HepG2 (cell line): ENCODE data around the gene WNT7B. TPM values are rescaled to one million over a fixed set of nuclear protein-coding genes. Genes with fewer than 3 reads are reported as not detected.

Experiments used
- ATAC-seq: fragments of 200-7000 bp; cut with Tn5 transposase; 3 replicates; pipeline ENCODE4 v1.9.1; 2020; ENCODE audit warnings: mild to moderate bottlenecking, moderate library complexity
- BruUV-seq: library from RNA; stranded (reverse); fragments of 400-500 nt; replicated peaks from 2 replicates; lab custom pipeline; 2021; lab: Mats Ljungman, UMichigan
- CTCF ChIA-PET: fragments of 300-600 bp; formaldehyde crosslinking; extraction: SDS; loops from one replicate; lab custom pipeline; 2021; ENCODE audit warnings: low total read pairs, inconsistent platforms, low intra/inter-chr PET ratio; lab: Yijun Ruan, JAX
- POLR2A ChIA-PET: fragments of 350-600 bp; sonication (Branson Sonifier 250); formaldehyde crosslinking; loops from one replicate; lab custom pipeline; 2020; ENCODE audit warnings: antibody characterized with exemption, inconsistent platforms; lab: Yijun Ruan, JAX
- DNase-seq: peaks from one replicate; pipeline ENCODE4 v3.0.0-alpha.2; 2015; ENCODE audit warnings: low spot score
- FAIRE-seq: peaks from 3 replicates; lab custom pipeline; 2011; peaks lifted over from hg19 to GRCh38; lab: Jason Lieb, UNC
- H2AFZ ChIP-seq: one replicate; pipeline ENCODE4 v1.6.1; 2011; ENCODE audit warnings: low read length, inconsistent platforms
- H3K27ac ChIP-seq: fragments of 300-600 bp; 3 replicates; pipeline ENCODE4 v1.8.0; 2011; ENCODE audit warnings: mixed run types, mild to moderate bottlenecking, mixed read lengths, low read length, inconsistent platforms; ENCODE audit not compliant: insufficient read depth; ENCODE audit errors: extremely low read length
- H3K27me3 ChIP-seq, 2 experiments: fragments of 200-600 bp in 1 of 2; 2 replicates in 1 of 2; 3 replicates in 1 of 2; pipeline versions ENCODE4 v1.6.0 to v1.8.0; 2011; ENCODE audit warnings: low read length in 2 of 2, mild to moderate bottlenecking in 2 of 2, moderate library complexity in 2 of 2, inconsistent platforms in 1 of 2; ENCODE audit not compliant: insufficient read depth in 2 of 2, control insufficient read depth in 1 of 2
- H3K36me3 ChIP-seq, 2 experiments: fragments of 200-600 bp in 1 of 2; replicated peaks in 1 of 2; 2 replicates in 1 of 2; 3 replicates in 1 of 2; pipeline versions ENCODE4 v1.5.1 to v1.8.0; 2011; ENCODE audit warnings: low read length in 2 of 2, inconsistent platforms in 1 of 2; ENCODE audit not compliant: insufficient read depth in 2 of 2, control insufficient read depth in 1 of 2
- H3K4me1 ChIP-seq: 2 replicates; pipeline ENCODE4 v1.5.1; 2012; ENCODE audit warnings: low read length, inconsistent platforms; ENCODE audit not compliant: insufficient read depth
- H3K4me2 ChIP-seq: 2 replicates; pipeline ENCODE4 v1.6.0; 2011; ENCODE audit warnings: low read depth, low read length, inconsistent platforms
- H3K4me3 ChIP-seq, 3 experiments: fragments of 200-600 bp in 1 of 3; sonication (generic), shearing (Covaris generic) in 1 of 3; replicated peaks in 1 of 3; 2 replicates each; pipeline ENCODE4 v1.5.1; 2011 to 2016; ENCODE audit warnings: low read length in 3 of 3, inconsistent platforms in 2 of 3, low read depth in 2 of 3, mild to moderate bottlenecking in 2 of 3, control low read depth in 1 of 3, mixed read lengths in 1 of 3; ENCODE audit not compliant: insufficient read depth in 1 of 3
- H3K79me2 ChIP-seq: one replicate; pipeline ENCODE4 v1.6.1; 2011; ENCODE audit warnings: low read length, inconsistent platforms; ENCODE audit not compliant: insufficient read depth
- H3K9ac ChIP-seq: 2 replicates; pipeline ENCODE4 v1.6.0; 2011; ENCODE audit warnings: mild to moderate bottlenecking, low read depth, low read length, inconsistent platforms; ENCODE audit not compliant: insufficient read depth
- H3K9me3 ChIP-seq: 2 replicates; pipeline ENCODE4 v1.5.1; 2012; ENCODE audit warnings: mild to moderate bottlenecking, low read length
- H4K20me1 ChIP-seq: 2 replicates; pipeline ENCODE4 v1.6.0; 2011; ENCODE audit warnings: inconsistent platforms, mild to moderate bottlenecking, low read length, moderate library complexity; ENCODE audit not compliant: insufficient read depth
- ARID2 ChIP-seq: sonication (generic); formaldehyde crosslinking; IDR thresholded peaks from 2 replicates; pipeline ENCODE4 v1.8.1; 2022; ENCODE audit warnings: mild to moderate bottlenecking, missing genetic modification reagents, borderline replicate concordance
- HDAC6 ChIP-seq: fragments of 200-600 bp; sonication (generic); IDR thresholded peaks from 2 replicates; pipeline ENCODE4 v1.7.0; 2017; ENCODE audit warnings: mild to moderate bottlenecking, antibody characterized with exemption, low read length, low read depth
- HOXA7 ChIP-seq: sonication (generic); formaldehyde crosslinking; IDR thresholded peaks from 2 replicates; pipeline ENCODE4 v1.8.1; 2022; ENCODE audit warnings: mild to moderate bottlenecking, missing genetic modification reagents, moderate library complexity
- IRF2 ChIP-seq: IDR thresholded peaks from 2 replicates; pipeline ENCODE4 v1.6.1; 2018; ENCODE audit warnings: missing genetic modification reagents, missing compliant biosample characterization
- NR2F6 ChIP-seq, 2 experiments: IDR thresholded peaks; 2 replicates each; pipeline ENCODE4 v1.6.1; 2016; ENCODE audit warnings: antibody characterized with exemption in 1 of 2, mild to moderate bottlenecking in 1 of 2
- SETDB1 ChIP-seq: sonication (generic); formaldehyde crosslinking; IDR thresholded peaks from 2 replicates; pipeline ENCODE4 v1.5.1; 2020; ENCODE audit warnings: missing genetic modification reagents, mild to moderate bottlenecking, borderline replicate concordance
- SOX5 ChIP-seq: IDR thresholded peaks from 2 replicates; pipeline ENCODE4 v1.6.1; 2016; ENCODE audit warnings: borderline replicate concordance
- TAF15 ChIP-seq: fragments of 200-400 bp; formaldehyde crosslinking; IDR thresholded peaks from one replicate; pipeline ENCODE4 v1.6.1; 2018; ENCODE audit warnings: mild to moderate bottlenecking, low read depth, low read length; ENCODE audit not compliant: poor library complexity, severe bottlenecking
- TRAFD1 ChIP-seq: sonication (generic); formaldehyde crosslinking; IDR thresholded peaks from 2 replicates; pipeline ENCODE4 v1.5.1; 2020; ENCODE audit warnings: missing genetic modification reagents, mild to moderate bottlenecking, borderline replicate concordance
- ZMYM4 ChIP-seq: sonication (generic); formaldehyde crosslinking; IDR thresholded peaks from 2 replicates; pipeline ENCODE4 v1.8.1; 2023; ENCODE audit warnings: mild to moderate bottlenecking, missing genetic modification reagents
- ZNF280D ChIP-seq: sonication (generic); formaldehyde crosslinking; IDR thresholded peaks from 2 replicates; pipeline ENCODE4 v1.5.1; 2020; ENCODE audit warnings: mild to moderate bottlenecking, missing genetic modification reagents
- ZNF34 ChIP-seq: sonication (generic); formaldehyde crosslinking; IDR thresholded peaks from 2 replicates; pipeline ENCODE4 v1.4.0; 2020; ENCODE audit warnings: mild to moderate bottlenecking, missing genetic modification reagents, borderline replicate concordance
- ZNF510 ChIP-seq: sonication (generic); formaldehyde crosslinking; IDR thresholded peaks from 2 replicates; pipeline ENCODE4 v1.4.0; 2020; ENCODE audit warnings: low read depth, mild to moderate bottlenecking, missing genetic modification reagents
- ZNF598 ChIP-seq: sonication (generic); formaldehyde crosslinking; IDR thresholded peaks from 2 replicates; pipeline ENCODE4 v1.5.1; 2020; ENCODE audit warnings: mild to moderate bottlenecking, missing genetic modification reagents, borderline replicate concordance
- ZNF614 ChIP-seq: IDR thresholded peaks from 2 replicates; pipeline ENCODE4 v1.6.1; 2018; ENCODE audit warnings: missing biosample characterization, missing genetic modification reagents, inconsistent platforms, borderline replicate concordance
- ZNF839 ChIP-seq: sonication (generic); formaldehyde crosslinking; IDR thresholded peaks from 2 replicates; pipeline ENCODE4 v1.4.0; 2020; ENCODE audit warnings: missing genetic modification reagents, mild to moderate bottlenecking, borderline replicate concordance
- WGBS: methylation state at CpG from one replicate; pipeline ENCODE4 v1.1.6; 2017; ENCODE audit warnings: low lambda C conversion rate; 5-methylcytosine and 5-hydroxymethylcytosine counted together
- in situ Hi-C: cut with HindIII; loops from 2 replicates; pipeline ENCODE4 v1.10.0; 2017; ENCODE audit warnings: low pct_unique_long_range_greater_than_20kb; ENCODE audit not compliant: extremely low pct_ligation_motif_present
- intact Hi-C: fragments of 100-400 bp; cut with micrococcal nuclease; formaldehyde crosslinking; loops from one replicate; pipeline ENCODE4 v1.10.0; 2022; ENCODE audit not compliant: unreplicated experiment
- polyA plus RNA-seq, 8 experiments: library from polyadenylated mRNA; depleted of rRNA in 3 of 8; stranded (reverse) in 7 of 8; unstranded in 1 of 8; fragments of >200 nt; fragmentation: Illumina TruSeq in 4 of 8; extraction: Trizol in 4 of 8; gene quantifications; 2 replicates each; pipeline versions ENCODE4 v1.2.1 to v1.2.3, GENCODE V29; 2011 to 2016; ENCODE audit warnings: low read depth in 4 of 8, missing spikeins in 1 of 8, mixed read lengths in 1 of 8; ENCODE audit not compliant: insufficient read depth in 1 of 8
- total RNA-seq, 5 experiments: library from RNA; depleted of rRNA; stranded (reverse); fragments of >200 nt; fragmentation: Illumina TruSeq; extraction: Trizol; gene quantifications; 2 replicates each; pipeline ENCODE4 v1.2.3, GENCODE V29; 2016; ENCODE audit warnings: low read depth in 1 of 5
- TF ChIP-seq, protein P1 (sequence below): sonication (generic); formaldehyde crosslinking; IDR thresholded peaks from 2 replicates; pipeline ENCODE4 v1.8.1; 2023; ENCODE audit warnings: mild to moderate bottlenecking, missing genetic modification reagents

The WNT7B gene
- total and polyA plus RNA-seq, 2 of the 13 experiments (the other 11 are each of a cell fraction or from before 2014, with no cell fraction given), result 0.09 TPM; not detected in 1

GRCh38 chr22:45927059-45927458, 49.9 kb downstream of the WNT7B start (continued):
- no peak for TF ChIP-seq ZNF280D (CRISPR knock-in tag)

DNA sequence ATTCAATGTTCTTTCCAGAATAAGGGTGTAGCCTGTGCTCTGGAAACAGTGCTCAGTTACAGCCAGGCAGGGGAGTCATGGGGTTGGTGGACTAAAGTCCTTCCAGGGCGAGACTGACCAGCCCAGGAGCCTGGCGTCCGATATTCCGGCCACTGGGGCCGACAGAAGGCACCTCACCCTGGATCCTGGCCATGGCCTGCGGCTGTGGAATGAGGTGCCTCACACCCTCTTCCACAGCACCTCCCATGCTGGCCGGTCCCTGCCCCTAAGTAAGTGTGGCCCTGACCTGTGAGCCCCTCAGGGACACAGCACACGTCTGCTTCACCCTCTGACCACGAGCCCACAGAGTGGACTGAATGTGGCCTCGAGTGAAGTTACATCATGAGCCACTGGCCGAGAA, 50.5 kb downstream of the WNT7B start:
- CTCF ChIA-PET, result no interaction called here
- BruUV-seq, result no TSS peak
- WGBS, result 0% methylated on average over 4 of the region's 11 CpGs

More for the DNA sequence above, 50.5 kb downstream of the WNT7B start:
- no peak overlapping the region for H3K4me2 ChIP-seq
- intact Hi-C loops (no loop called here), in situ Hi-C loops (no loop called here)
- no peaks in the 10 kb centered on the region for H3K36me3 ChIP-seq
- no peak overlapping the region for H3K27ac ChIP-seq
- POLR2A ChIA-PET, result no interaction called here
- DNase-seq (no peak), ATAC-seq (no peak), FAIRE-seq (no peak)
- no peak overlapping the region for H3K4me3 ChIP-seq
- H3K27me3 ChIP-seq, result peaks cover 11 to 60% of the 10 kb centered on the region in 2 experiments
- no peaks in the 10 kb centered on the region for H3K9me3 ChIP-seq
- H3K9ac ChIP-seq, result no peak overlapping the region
- H3K4me1 ChIP-seq, result no peaks in the 10 kb centered on the region
- TF ChIP-seq SOX5 (CRISPR knock-in tag) (no peak), TAF15 (no peak), ARID2 (CRISPR knock-in tag) (no peak), HOXA7 (CRISPR knock-in tag) (no peak), IRF2 (CRISPR knock-in tag) (no peak), ZNF839 (CRISPR knock-in tag) (no peak), SETDB1 (CRISPR knock-in tag) (no peak), NR2F6 (IDR thresholded peaks at IDR 0.05) (no peak), NR2F6 (CRISPR knock-in tag; IDR thresholded peaks at IDR 0.05) (no peak), TRAFD1 (CRISPR knock-in tag) (no peak), ZMYM4 (CRISPR knock-in tag) (no peak), HDAC6 (no peak), ZNF598 (CRISPR knock-in tag) (no peak), ZNF614 (CRISPR knock-in tag) (no peak), ZNF34 (no peak), ZNF510 (CRISPR knock-in tag) (no peak)
- TF ChIP-seq, protein P1, sequence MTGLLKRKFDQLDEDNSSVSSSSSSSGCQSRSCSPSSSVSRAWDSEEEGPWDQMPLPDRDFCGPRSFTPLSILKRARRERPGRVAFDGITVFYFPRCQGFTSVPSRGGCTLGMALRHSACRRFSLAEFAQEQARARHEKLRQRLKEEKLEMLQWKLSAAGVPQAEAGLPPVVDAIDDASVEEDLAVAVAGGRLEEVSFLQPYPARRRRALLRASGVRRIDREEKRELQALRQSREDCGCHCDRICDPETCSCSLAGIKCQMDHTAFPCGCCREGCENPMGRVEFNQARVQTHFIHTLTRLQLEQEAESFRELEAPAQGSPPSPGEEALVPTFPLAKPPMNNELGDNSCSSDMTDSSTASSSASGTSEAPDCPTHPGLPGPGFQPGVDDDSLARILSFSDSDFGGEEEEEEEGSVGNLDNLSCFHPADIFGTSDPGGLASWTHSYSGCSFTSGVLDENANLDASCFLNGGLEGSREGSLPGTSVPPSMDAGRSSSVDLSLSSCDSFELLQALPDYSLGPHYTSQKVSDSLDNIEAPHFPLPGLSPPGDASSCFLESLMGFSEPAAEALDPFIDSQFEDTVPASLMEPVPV, result no peak
- no peak overlapping the region for H2AFZ ChIP-seq
- no peaks in the 10 kb centered on the region for H3K79me2 ChIP-seq
- H4K20me1 ChIP-seq, result peaks cover under 1% of the 10 kb centered on the region; the same call in 1 of the 2 replicates
